GM04503 (cell line): Measurements from ENCODE around the gene SBK2.
"Not testable (repeated sequence)": the region's sequence is repeated elsewhere in the genome, so short reads cannot be mapped to it uniquely, and the experiment has no call there.

Experiments
- DNase-seq: peaks from one replicate; pipeline ENCODE4 v3.0.0-alpha.2; 2012; ENCODE audit warnings: low read depth

Gene SBK2

DNA sequence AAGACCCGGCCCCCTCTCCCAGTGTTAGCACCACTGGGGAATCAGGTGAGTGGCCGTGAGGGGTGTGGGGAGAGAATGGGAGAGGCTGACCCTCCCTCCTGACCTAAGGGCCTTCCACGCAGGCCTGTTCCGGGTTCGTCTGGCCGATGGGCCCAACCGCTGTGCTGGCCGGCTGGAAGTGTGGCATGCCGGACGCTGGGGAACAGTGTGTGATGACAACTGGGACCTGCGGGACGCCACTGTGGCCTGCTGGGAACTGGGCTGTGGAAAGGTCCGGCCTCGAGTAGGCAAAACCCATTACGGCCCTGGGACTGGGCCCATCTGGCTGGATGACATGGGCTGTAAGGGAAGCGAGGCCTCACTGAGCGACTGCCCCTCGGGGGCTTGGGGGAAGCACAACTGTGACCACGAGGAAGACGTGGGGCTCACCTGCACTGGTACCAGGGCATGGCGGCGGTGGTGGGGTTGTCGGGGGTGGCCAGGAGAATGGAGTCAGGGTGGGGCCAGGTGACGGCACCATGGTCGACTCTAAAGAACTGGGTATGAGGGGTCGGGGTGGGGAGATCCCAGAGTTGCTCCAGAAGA is 36.5 kb downstream of the SBK2 start:
- DNase-seq: no peak

GRCh38 chr19:55498246-55498840 is 38.6 kb downstream of the SBK2 start:
- no peak for DNase-seq

- DNase-seq: no peak
Measured at GRCh38 chr19:55497763-55498162, 39.2 kb downstream of the SBK2 start.

GRCh38 chr19:55496820-55497219 is 40.1 kb downstream of the SBK2 start:
- DNase-seq: not testable (repeated sequence)

- DNase-seq: no peak
Measured at GRCh38 chr19:55495646-55496349, 41.1 kb downstream of the SBK2 start.

DNA sequence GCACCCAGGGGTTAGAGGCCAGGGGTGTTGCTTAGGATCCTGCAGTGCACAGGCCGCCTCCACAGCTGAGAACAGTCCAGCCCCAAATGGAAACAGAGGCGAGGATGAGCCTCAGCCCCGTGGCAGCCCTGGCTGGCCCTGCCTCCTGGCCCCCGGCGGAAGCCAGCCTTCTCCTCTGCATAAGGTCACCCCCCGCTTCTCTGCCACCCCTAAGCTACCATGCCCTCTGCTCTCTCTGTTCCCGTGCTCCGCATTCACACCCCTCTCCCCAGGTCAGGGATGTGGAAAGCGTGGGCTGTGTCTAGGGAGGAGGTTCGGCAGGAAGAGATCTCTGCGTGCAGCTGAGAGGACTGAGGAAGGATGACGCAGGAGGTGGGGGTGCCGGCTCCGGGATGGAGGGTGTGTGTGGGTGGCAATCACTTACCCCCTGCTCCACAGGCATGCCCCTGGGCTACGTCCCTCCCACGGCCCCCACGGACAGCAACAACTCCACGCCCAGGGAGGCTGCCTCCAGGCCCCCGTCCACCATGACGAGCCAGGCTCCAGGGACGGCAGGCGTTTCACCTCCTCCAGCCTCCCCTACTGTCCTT is 42.7 kb downstream of the SBK2 start:
- DNase-seq: no peak

DNA sequence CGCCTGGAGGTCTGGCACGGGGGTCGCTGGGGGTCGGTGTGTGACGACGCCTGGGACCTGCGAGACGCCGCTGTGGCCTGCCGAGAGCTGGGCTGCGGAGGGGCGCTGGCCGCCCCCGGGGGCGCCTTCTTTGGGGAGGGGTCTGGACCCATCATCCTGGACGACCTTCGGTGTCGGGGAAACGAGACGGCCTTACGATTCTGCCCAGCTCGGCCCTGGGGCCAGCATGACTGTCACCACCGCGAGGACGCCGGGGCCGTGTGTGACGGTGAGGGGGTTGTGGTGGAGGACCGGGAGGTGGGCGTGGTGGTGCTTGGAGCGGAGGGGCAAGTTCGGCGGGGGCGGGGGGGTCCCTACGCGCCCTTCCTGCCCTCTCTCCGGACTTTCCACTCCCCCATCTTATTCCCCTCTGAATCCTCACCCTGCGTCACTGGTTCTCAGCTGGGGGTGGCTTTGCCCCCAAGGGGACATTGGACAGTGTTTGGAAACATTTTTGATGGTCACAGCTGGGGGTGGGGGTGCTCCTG is 43.2 kb downstream of the SBK2 start:
- DNase-seq: no peak

DNA sequence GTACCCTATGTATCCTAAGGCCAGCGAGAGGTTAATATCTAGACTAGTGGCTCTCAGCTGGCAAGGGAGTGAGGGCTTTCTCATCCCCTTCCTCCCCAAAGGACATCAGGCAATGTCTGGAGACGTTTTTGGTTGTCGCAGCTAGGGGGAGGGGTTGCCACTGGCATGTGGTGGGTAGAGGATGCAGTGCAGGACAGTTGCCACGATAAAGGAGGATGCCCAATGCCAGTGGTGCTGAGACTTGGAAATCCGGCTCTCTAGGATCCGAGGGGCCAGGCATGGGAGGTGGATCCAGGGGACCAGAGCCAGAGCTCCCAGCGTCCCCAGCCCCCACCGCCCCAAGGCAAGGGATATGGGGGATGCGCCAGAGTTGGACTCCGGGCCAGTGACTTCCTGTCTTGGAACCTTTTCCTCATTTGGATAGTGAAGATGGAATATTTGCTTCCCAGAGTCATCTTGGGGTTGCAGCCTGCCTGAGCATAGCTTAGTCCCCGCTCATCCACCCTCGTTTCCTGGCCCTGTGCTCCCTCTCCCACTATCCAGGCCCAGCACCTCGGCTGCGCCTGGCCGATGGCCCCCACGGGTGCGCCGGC is 43.8 kb downstream of the SBK2 start:
- no peak for DNase-seq

DNA sequence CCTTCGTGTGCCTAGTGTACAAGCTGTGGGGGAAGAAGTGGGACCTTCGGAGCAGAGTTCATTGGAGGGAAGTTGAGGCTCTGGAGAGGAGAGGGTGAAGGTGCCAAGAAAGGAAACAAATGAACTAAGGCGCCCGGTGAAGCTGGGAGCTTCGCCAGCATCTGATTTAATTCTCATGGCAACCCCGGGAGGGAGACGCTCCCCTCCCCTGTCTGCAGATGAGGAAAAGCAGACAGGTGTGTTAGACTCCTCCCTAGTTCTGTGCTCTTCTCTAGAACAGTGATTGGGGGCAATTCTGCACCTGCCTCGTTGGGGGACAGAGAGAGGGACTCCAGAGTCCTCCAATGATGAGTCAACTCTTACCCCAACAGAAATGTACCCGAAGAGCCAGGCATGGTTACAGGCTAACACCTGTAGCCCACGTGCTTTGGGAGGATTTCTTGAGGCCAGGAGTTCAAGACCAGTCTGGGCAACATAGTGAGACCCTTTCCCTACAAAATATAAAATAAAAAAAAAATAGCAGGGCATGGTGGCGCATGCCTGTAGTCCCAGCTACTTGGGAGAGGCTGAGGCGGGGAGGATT is 44.5 kb downstream of the SBK2 start:
- no peak for DNase-seq

- DNase-seq: no peak
Measured at GRCh38 chr19:55491546-55492360, 45.2 kb downstream of the SBK2 start.

DNA sequence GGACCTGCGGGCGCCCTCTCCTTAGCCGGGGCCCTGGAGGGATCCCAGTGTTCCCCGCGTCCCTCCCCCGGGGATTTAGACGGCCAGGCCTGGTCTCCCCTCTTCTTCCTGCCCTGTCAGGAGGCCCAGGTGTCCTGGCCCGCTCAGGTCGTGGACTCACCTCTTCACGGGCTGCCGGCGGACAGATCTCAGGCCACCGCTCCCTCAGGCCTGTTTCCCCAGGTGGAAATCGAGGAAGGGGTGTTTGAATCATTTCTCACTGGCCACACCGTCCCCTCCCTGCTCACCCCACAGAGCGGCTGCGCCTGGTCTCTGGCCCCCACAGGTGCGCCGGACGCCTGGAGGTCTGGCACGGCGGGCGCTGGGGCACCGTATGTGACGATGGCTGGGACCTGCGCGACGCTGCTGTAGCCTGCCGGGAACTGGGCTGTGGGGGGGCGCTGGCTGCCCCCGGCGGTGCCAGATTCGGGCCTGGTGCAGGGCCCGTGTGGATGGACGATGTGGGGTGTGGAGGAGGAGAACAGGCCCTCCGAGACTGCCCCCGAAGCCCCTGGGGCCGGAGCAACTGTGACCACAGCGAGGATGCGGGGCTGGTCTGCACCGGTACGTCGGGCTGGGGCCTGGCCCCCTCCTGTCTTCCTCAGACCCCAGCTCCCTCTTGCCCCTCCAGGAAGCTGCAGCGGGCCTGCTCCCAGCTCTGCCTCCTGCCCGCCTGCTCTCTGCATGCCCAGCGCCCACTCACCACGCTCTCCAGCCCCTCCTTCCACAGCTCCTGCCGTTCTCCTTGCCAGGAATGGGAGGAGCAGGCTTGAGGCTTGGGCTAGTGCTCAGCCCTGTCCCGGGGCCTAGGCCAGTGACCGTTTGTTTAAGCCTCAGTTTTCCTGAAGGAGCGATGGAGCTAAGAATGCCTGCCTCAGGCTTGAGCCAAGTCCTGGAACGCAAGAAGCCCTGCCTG is 46.2 kb downstream of the SBK2 start:
- no peak for DNase-seq

DNA sequence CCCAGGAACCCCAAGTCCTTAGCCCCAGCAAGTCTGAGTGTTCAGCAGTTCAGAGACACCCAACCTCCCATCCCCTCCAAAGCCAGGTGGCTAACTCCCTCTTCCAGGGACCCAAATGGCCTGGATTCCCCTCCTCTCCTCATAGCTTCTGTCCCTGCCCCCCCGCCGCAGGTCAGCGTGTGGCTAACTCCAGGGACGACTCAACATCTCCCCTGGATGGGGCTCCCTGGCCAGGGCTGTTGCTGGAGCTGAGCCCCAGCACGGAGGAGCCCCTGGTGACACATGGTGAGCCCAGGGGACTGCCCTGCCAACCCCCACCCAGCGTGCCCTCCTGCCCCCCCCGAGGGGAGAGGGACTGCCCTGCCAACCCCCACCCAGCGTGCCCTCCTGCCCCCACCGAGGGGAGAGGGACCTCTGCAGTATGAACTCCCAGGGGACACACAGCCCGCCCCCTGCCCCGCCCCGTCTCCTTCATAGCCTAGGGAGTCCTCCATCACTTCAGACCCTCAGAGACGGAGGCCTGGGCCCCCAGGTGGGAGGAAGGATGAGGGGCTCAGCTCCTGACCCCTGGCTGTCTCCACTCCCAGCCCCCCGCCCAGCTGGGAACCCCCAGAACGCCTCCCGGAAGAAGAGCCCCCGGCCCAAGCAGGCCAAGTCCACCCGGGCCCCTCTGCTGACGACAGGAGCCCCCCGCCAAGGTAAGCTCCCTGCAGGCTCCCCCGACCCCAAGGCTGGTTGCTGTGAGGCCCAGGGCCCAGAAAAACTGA is 47.0 kb downstream of the SBK2 start:
- no peak for DNase-seq

DNA sequence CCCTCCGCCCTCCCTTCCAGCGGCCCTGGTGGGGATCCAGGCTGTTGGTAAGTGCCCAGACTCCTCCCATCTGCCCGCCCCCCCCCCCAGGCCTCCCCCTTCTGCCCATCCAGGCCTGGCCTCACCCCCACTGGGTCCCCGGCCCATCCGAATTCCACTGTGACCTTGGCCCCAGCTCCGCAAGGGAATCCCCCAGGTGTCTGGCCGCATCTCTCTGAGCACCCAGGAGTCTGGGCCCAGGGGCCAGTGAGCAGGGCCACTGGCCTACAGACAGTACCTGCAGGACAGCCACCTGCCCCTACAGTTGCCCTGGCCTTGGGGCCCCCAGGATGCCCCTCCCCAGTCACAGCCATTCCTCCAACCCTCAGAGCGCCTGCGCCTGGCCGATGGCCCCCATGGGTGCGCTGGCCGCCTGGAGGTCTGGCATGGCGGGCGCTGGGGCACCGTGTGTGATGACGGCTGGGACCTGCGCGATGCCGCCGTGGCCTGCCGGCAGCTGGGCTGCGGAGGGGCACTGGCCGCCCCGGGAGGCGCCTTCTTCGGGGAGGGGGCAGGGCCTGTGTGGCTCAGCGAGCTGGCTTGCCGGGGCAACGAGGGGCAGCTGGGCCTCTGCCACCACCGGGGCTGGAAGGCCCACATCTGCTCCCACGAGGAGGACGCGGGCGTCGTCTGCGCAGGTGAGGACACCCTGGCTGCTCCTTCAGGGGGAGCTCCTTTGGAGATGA is 47.8 kb downstream of the SBK2 start:
- no peak for DNase-seq

DNA sequence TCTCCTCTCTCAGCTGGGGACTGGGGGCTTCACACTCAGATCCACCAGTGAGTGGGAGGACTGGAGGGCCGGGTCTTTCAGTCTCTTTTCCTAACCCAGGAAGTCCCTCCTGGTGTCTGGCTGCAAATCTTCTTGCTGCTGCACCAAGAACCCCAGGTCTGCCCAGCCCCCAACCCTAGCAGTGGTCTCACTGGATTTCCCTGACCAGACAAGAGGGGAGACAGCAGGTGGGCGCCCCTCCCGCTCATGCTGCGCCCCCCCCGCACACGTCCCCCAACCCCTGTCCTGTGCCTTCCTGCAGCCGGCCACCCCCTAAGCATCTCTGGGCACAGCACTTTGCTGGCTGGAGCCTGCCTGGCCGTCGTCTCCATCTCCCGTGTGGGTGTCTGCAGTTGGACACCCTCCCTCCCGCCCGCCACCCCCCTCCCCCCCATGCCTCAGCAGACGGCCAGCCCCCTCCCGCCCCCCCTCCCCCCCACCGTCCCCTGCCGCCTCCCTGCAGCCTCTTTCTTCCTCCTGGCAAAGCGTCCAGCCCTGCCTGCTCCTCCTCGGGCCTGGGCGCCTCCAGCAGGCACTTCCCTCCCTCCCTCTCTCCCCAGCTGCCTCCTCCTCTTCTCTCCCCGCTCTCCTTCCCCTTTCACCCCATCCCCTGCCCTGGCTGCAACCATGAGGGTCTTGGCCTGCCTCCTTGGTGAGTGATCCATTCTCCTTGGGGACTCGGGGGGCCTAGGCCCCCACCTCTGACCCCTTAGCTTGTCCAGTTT is 48.8 kb downstream of the SBK2 start, which contains the start of gene SSC5D:
TSS of gene SSC5D (plus strand) at position 513 of the 764 bp plus-strand sequence. CDS start at position 667, 154 bp downstream.
- no peak for DNase-seq

DNA sequence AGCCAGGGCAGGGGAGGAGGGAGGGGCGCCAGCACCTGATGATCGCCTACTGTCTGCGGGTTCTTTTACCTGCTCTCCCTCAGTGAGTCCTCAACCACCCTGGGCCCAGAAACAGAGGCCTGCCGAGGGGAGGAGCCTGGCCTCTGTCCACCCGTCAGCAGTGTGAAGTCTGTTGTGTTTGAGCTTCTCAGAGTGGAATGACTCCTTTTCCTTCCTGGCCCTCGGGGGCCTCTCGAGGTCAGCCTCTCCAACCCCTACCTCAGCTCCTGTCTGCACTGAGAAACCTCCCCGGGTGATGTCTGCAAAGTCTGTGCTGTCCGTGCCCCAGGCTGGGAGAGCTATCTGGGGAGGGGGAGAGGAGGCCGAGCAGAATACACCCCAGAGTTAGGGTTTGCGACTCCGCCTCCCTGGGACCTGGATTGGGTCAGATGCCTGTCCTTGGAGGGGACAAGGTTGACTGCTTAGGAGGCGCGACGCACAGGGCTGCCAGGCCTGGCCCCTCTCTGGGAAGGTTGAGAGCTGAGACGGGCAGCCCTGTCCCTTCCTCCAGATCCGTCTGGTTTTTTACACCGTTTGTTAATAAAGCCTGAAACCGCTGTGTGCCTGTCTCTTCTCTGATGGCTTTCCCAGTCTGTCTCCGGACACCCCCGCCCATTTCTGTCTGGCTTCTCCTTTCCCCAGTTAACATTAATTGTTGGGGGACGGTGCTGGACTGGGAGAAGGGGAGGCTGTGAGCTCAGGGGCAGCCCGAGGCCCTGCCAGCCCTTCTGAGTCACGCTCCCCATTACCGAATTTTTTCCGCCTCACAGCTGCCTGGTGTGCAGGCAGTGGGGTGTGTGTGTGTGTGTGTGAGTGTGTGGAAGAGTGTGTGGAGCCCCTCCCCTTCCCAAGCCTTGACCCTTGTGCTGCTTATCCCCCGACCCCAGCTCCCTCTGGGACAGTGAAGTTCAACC is 49.7 kb downstream of the SBK2 start:
- peak; percentile 89 for DNase-seq
